Measurements from ENCODE around the gene CTDSP2.
"Not testable (repeated sequence)": the region's sequence is repeated elsewhere in the genome, so short reads cannot be mapped to it uniquely, and the experiment has no call there.

Gene CTDSP2

DNA sequence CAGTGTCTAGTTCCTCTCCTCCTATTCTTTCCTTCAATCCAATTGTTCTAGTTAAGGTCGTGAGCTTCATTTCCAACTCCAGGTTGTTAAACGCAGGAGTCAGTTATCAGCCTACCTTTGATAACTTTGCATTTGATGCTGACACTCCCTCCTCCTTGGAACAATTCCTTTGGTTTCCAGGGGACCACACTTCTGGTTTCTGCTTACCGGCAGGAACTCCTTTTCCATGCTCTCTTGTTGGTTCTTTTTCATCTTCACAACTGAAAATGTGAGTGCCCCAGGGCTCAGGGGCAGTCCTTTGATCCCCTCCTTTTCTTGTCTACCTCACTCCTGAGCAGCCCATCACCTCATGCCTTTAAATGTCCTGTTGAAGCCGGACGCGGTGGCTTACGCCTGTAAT, 69.2 kb downstream of the CTDSP2 start:
- no peak for DNase-seq

DNA sequence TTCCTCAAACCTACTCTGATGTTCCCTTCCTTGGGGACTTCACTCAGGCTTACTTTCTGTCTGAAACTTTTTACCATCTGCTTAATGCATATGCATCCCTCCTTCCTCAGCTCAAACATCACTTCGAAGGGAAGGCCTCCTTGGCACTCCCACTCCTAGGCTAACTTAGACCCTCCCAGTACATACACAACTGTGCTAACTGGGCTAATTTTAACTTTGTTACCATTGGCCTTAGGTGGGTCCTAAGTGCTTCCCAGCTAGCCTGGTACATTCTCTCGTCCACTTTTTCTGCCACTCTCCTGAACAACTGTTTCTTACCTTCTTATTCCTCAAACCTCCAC, 70.3 kb downstream of the CTDSP2 start:
- DNase-seq = no peak

- DNase-seq = no peak
Measured at GRCh38 chr12:57775563-57776246, 70.8 kb downstream of the CTDSP2 start.

DNA sequence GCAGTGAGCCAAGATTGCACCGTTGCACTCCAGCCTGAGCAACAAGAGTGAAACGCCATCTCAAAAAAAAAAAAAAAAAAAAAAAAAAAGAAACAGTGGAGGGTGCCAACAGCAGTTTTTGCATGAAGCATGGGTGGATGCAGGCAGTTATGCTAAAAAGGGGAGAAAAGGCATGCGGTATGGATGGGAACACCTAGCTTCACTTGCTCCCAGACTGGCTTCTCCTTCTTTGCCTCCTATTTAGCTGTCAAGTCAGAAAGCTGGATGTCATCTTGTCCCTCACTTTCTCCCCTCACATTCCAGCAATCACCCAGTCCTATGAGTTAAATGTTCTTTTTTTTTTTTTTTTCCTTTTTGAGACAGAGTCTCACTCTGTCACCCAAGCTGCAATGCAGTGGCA, 71.5 kb downstream of the CTDSP2 start:
- no peak for DNase-seq

DNA sequence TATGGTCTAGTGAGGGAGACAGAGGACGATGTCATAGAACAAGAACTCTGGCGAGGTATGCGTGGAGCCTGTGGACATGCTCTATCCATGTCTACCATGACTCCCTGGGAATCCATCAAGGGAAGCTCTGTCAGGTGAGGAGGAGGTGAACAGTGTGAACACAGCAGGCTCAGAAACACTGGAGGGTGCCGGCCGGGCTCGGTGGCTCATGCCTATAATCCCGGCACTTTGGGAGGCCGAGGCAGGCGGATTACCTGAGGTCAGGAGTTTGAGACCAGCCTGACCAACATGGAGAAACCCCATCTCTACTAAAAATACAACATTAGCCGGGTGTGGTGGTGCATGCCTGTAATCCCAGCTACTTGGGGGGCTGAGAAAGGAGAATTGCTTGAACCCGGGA, 71.9 kb downstream of the CTDSP2 start:
- not testable (repeated sequence) for DNase-seq

DNA sequence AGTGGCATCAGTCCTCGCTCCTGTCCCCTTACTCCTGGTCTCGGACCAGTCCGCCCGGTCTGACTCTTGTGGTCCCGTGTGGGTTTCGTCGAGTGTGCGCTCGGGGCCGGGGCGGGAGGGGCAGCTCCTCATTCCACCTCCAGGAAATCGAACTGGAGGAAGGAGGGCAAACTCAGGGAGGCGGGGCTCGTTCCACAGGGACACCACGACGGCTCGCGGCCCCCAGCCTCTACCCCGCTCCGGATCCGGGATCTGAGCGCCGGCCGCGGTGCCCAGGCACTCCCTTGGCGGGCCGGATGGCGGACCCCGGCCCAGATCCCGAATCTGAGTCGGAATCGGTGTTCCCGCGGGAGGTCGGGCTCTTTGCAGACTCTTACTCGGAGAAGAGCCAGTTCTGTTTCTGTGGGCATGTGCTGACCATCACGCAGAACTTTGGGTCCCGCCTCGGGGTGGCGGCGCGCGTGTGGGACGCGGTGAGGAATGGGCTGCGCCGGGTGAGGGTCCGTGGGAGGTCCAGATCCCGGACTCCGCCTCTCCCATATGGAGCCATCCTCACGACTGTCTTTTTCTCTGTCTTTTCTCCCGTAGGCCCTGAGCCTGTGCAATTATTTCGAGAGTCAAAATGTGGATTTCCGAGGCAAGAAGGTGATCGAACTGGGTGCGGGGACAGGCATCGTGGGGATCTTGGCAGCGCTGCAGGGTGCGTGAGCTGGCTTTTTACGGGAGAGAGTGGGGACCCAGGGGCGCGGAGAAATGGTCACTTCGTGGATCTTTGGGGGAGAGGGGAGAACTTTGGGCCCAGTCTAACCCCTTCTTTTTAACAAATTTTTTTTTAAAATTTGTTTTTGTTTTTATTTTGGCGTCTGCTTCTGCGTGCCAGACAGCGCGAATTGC, 73.9 kb downstream of the CTDSP2 start, which contains the start of gene EEF1AKMT3:
TSS of gene EEF1AKMT3 (plus strand) at position 186 of the 894 bp plus-strand sequence. CDS start at position 297, 111 bp downstream.
- DNase-seq = peak in 1 of 2 experiments; percentile 82

DNA sequence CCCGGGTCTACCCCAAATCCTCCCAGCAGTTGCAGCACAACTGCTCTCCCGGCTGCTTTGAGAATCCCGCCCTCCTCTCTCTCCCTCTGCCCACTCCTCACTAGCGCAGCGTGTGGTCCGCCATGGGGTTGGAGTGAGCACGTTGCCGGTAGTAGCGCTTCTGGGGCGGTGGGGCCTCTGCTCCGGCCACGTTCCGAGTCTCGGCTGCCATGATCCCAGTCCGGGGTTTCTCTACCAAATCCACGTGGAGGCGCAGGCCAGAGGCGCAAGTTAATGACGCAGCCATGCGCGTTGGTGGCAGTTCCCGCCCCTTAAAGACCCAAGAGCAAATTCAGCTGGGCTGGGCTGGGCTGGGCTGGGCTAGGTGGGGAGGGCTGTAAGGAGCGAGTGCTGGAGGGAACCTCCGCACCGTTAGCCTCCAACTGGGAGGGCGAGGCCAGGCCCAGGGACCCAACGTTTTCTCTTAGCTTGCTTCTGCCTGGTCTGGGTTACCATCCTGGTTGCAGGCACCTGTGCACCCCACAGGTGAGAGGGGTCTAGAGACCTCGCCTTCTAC, 74.6 kb downstream of the CTDSP2 start, which contains the start of gene METTL1:
TSS of gene METTL1 (minus strand) at position 233 of the 556 bp plus-strand sequence. CDS start at position 211, 22 bp downstream.
- DNase-seq = peak; percentile 94 to 98

DNA sequence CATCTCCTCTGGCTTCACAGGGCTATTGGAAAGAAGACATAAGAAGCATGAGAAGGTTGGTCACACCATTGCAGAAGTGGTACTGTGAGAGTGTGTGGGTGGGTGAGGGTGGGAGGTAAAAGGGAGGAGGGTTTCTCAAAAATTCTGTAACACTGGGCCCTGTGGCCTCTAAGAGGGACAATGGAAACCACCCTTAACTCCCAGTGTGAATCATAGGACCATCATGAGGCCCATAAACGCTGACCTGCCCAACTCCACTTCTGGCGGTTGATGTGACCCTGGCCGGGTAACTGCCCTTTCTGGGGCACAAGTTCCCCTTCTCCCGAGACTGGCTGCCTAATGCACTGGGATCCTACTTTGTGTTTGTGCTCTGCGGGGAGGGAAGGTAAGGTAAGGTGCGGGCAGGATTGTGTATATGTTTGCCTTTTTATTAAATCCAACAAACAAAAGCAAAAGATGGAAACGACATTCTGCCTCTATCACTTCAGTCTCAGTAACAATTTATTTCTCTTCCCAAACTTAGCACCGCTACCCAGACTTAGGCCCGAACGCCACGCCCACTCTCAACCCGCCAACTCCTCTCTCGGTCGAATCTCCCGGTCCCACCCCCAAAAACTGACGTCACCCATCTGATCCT, 75.2 kb downstream of the CTDSP2 start:
- DNase-seq = peak in 1 of 2 experiments; percentile 92

- DNase-seq = no peak
Measured at GRCh38 chr12:57770734-57771133, 75.8 kb downstream of the CTDSP2 start.
